HepG2 (cell line): ENCODE results near the gene CACNB4. TPM values are rescaled to one million over a fixed set of nuclear protein-coding genes. Genes with fewer than 3 reads are reported as not detected.

ENCODE experiments used
- CBX2 ChIP-seq, 2 experiments: fragments of 200-600 bp in 1 of 2; sonication (generic); formaldehyde crosslinking in 1 of 2; IDR thresholded peaks; 2 replicates each; pipeline versions ENCODE4 v1.7.0 to v1.8.1; 2018 to 2022; ENCODE audit warnings: low read depth in 2 of 2, low read length in 1 of 2, mild to moderate bottlenecking in 1 of 2, missing genetic modification reagents in 1 of 2
- CREB1 ChIP-seq, 2 experiments: fragments of 450-650 bp in 1 of 2; IDR thresholded peaks; 2 replicates each; pipeline ENCODE4 v1.6.1; 2016 to 2017; ENCODE audit warnings: control low read depth in 1 of 2, mild to moderate bottlenecking in 1 of 2, missing compliant biosample characterization in 1 of 2, missing genetic modification characterization in 1 of 2
- FOXP1 ChIP-seq, 2 experiments: fragments of 450-650 bp in 1 of 2; IDR thresholded peaks; 2 replicates each; pipeline ENCODE4 v1.6.1; 2017 to 2018; ENCODE audit warnings: antibody characterized with exemption in 1 of 2
- GZF1 ChIP-seq: sonication (generic); formaldehyde crosslinking; IDR thresholded peaks from 2 replicates; pipeline ENCODE4 v1.5.1; 2020; ENCODE audit warnings: mild to moderate bottlenecking, missing genetic modification reagents
- NR0B2 ChIP-seq: sonication (generic); formaldehyde crosslinking; IDR thresholded peaks from 2 replicates; pipeline ENCODE4 v1.4.0; 2020; ENCODE audit warnings: mild to moderate bottlenecking, missing genetic modification reagents
- NR2F6 ChIP-seq, 2 experiments: IDR thresholded peaks; 2 replicates each; pipeline ENCODE4 v1.6.1; 2016; ENCODE audit warnings: antibody characterized with exemption in 1 of 2, mild to moderate bottlenecking in 1 of 2
- POLR2G ChIP-seq: fragments of 200-400 bp; formaldehyde crosslinking; IDR thresholded peaks from 2 replicates; pipeline ENCODE4 v1.6.1; 2018; ENCODE audit warnings: mild to moderate bottlenecking, low read depth, low read length, moderate library complexity
- SP1 ChIP-seq, 2 experiments: fragments of 450-650 bp in 1 of 2; sonication (generic) in 1 of 2; formaldehyde crosslinking in 1 of 2; IDR thresholded peaks; 2 replicates each; pipeline versions ENCODE4 v1.4.0 to v1.6.1; 2016 to 2020; ENCODE audit warnings: missing genetic modification reagents in 1 of 2
- ZBTB34 ChIP-seq: sonication (generic); formaldehyde crosslinking; IDR thresholded peaks from 2 replicates; pipeline ENCODE4 v1.8.0; 2022; ENCODE audit warnings: mild to moderate bottlenecking, missing genetic modification reagents
- ZKSCAN5 ChIP-seq: sonication (generic); formaldehyde crosslinking; IDR thresholded peaks from 2 replicates; pipeline ENCODE4 v1.5.1; 2020; ENCODE audit warnings: mild to moderate bottlenecking, missing genetic modification reagents
- ZNF235 ChIP-seq: sonication (generic); formaldehyde crosslinking; IDR thresholded peaks from 2 replicates; pipeline ENCODE4 v1.8.1; 2023; ENCODE audit warnings: mild to moderate bottlenecking, missing genetic modification reagents, borderline replicate concordance
- ZNF512 ChIP-seq: sonication (generic); formaldehyde crosslinking; IDR thresholded peaks from 2 replicates; pipeline ENCODE4 v1.4.0; 2020; ENCODE audit warnings: mild to moderate bottlenecking, missing genetic modification reagents
- ZNF598 ChIP-seq: sonication (generic); formaldehyde crosslinking; IDR thresholded peaks from 2 replicates; pipeline ENCODE4 v1.5.1; 2020; ENCODE audit warnings: mild to moderate bottlenecking, missing genetic modification reagents, borderline replicate concordance
- ZNF687 ChIP-seq: sonication (generic); formaldehyde crosslinking; IDR thresholded peaks from 2 replicates; pipeline ENCODE4 v1.5.1; 2020; ENCODE audit warnings: mild to moderate bottlenecking, missing genetic modification reagents, moderate library complexity
- polyA plus RNA-seq, 8 experiments: library from polyadenylated mRNA; depleted of rRNA in 3 of 8; stranded (reverse) in 7 of 8; unstranded in 1 of 8; fragments of >200 nt; fragmentation: Illumina TruSeq in 4 of 8; extraction: Trizol in 4 of 8; gene quantifications; 2 replicates each; pipeline versions ENCODE4 v1.2.1 to v1.2.3, GENCODE V29; 2011 to 2016; ENCODE audit warnings: low read depth in 4 of 8, missing spikeins in 1 of 8, mixed read lengths in 1 of 8; ENCODE audit not compliant: insufficient read depth in 1 of 8
- total RNA-seq, 5 experiments: library from RNA; depleted of rRNA; stranded (reverse); fragments of >200 nt; fragmentation: Illumina TruSeq; extraction: Trizol; gene quantifications; 2 replicates each; pipeline ENCODE4 v1.2.3, GENCODE V29; 2016; ENCODE audit warnings: low read depth in 1 of 5
- TF ChIP-seq, protein P1 (sequence below), 2 experiments: sonication (generic) in 1 of 2; formaldehyde crosslinking in 1 of 2; IDR thresholded peaks; 2 replicates each; pipeline versions ENCODE4 v1.5.1 to v1.6.1; 2011 to 2020; ENCODE audit warnings: borderline replicate concordance in 1 of 2, low read depth in 1 of 2, low read length in 1 of 2, mild to moderate bottlenecking in 1 of 2, missing genetic modification reagents in 1 of 2, moderate library complexity in 1 of 2
- TF ChIP-seq, protein P2 (sequence below): sonication (generic); formaldehyde crosslinking; IDR thresholded peaks from 2 replicates; pipeline ENCODE4 v1.5.1; 2020; ENCODE audit warnings: mild to moderate bottlenecking, moderate library complexity, missing genetic modification reagents

CACNB4 gene
- total and polyA plus RNA-seq, 2 of the 13 experiments (the other 11 are each of a cell fraction or from before 2014, with no cell fraction given): 5.1 to 14.3 TPM

DNA sequence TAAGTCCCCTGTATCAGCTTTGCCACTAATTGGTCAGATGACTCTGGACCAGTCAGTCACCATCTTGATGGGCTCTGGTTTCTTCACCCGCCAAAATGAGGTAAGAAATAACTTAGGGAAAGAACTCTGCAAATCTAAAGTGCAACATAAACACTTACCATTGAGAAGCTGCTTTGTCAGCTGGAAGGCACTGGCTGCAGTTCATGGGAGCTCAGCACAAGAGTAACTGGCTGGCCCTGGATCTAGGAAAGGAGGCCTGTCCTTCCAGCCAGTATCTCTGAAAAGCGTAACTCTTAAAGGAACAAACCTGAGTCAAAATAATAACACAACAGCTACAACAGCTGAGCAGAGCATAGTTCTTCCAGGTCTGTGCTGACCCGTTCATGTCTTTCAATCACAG lies 123.9 kb downstream of the CACNB4 start (continued):
- TF ChIP-seq CREB1 (IDR thresholded peaks at IDR 0.05): no peak
- no peak for TF ChIP-seq CREB1 (CRISPR knock-in tag; IDR thresholded peaks at IDR 0.05)
- TF ChIP-seq CBX2 (IDR thresholded peaks at IDR 0.05; ENCODE audit: low read depth, low read length): no peak
- TF ChIP-seq CBX2 (CRISPR knock-in tag; IDR thresholded peaks at IDR 0.05; ENCODE audit: low read depth): no peak
- no peak for TF ChIP-seq ZNF598 (CRISPR knock-in tag)
- TF ChIP-seq ZKSCAN5 (CRISPR knock-in tag): no peak
- TF ChIP-seq NR2F6 (IDR thresholded peaks at IDR 0.05): no peak
- TF ChIP-seq NR2F6 (CRISPR knock-in tag; IDR thresholded peaks at IDR 0.05): no peak
- no peak for TF ChIP-seq ZNF512 (CRISPR knock-in tag)
- no peak for TF ChIP-seq ZNF687
- TF ChIP-seq, protein P1, sequence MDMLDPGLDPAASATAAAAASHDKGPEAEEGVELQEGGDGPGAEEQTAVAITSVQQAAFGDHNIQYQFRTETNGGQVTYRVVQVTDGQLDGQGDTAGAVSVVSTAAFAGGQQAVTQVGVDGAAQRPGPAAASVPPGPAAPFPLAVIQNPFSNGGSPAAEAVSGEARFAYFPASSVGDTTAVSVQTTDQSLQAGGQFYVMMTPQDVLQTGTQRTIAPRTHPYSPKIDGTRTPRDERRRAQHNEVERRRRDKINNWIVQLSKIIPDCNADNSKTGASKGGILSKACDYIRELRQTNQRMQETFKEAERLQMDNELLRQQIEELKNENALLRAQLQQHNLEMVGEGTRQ (IDR thresholded peaks at IDR 0.05; ENCODE audit: low read depth, low read length): no peak
- TF ChIP-seq, protein P1 (CRISPR knock-in tag; IDR thresholded peaks at IDR 0.05; ENCODE audit: borderline replicate concordance): no peak
- no peak for TF ChIP-seq NR0B2
- no peak for TF ChIP-seq ZBTB34 (CRISPR knock-in tag)
- TF ChIP-seq SP1 (IDR thresholded peaks at IDR 0.05): no peak
- no peak for TF ChIP-seq SP1 (CRISPR knock-in tag; IDR thresholded peaks at IDR 0.05)
- TF ChIP-seq GZF1 (CRISPR knock-in tag): no peak
- TF ChIP-seq, protein P2, sequence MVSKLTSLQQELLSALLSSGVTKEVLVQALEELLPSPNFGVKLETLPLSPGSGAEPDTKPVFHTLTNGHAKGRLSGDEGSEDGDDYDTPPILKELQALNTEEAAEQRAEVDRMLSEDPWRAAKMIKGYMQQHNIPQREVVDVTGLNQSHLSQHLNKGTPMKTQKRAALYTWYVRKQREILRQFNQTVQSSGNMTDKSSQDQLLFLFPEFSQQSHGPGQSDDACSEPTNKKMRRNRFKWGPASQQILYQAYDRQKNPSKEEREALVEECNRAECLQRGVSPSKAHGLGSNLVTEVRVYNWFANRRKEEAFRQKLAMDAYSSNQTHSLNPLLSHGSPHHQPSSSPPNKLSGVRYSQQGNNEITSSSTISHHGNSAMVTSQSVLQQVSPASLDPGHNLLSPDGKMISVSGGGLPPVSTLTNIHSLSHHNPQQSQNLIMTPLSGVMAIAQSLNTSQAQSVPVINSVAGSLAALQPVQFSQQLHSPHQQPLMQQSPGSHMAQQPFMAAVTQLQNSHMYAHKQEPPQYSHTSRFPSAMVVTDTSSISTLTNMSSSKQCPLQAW: no peak
- TF ChIP-seq POLR2G: no peak
- TF ChIP-seq ZNF235 (CRISPR knock-in tag): no peak
- TF ChIP-seq FOXP1 (IDR thresholded peaks at IDR 0.05): no peak
- TF ChIP-seq FOXP1 (CRISPR knock-in tag; IDR thresholded peaks at IDR 0.05): no peak
